GM23338 (cell line): ENCODE data around the gene MAPT. TPM values are rescaled to one million over a fixed set of nuclear protein-coding genes. Genes with fewer than 3 reads are reported as not detected.
A peak's percentile ranks its signal among the peaks of the same experiment; 100 is the strongest.

ENCODE experiments used
- ATAC-seq: fragments of 200-7000 bp; cut with Tn5 transposase; 3 replicates; pipeline ENCODE4 v1.9.1; 2020
- DNase-seq: peaks from one replicate; pipeline ENCODE4 v3.0.0-alpha.2; 2015; ENCODE audit warnings: low spot score
- H2AFZ ChIP-seq: fragments of 200-600 bp; sonication (generic); 2 replicates; pipeline ENCODE4 v1.8.0; 2016; ENCODE audit warnings: antibody characterized with exemption, mild to moderate bottlenecking, moderate library complexity
- H3F3A ChIP-seq: fragments of 200-600 bp; sonication (generic); replicated peaks from 2 replicates; pipeline ENCODE4 v1.8.0; 2017; ENCODE audit warnings: antibody characterized with exemption, mixed run types, low read depth
- H3K27ac ChIP-seq: fragments of 200-600 bp; sonication (generic); 2 replicates; pipeline ENCODE4 v1.6.1; 2016; ENCODE audit warnings: low read depth
- H3K27me3 ChIP-seq: fragments of 200-600 bp; sonication (generic); 2 replicates; pipeline ENCODE4 v1.8.0; 2016; ENCODE audit warnings: mild to moderate bottlenecking, mixed run types, moderate library complexity; ENCODE audit not compliant: insufficient read depth
- H3K36me3 ChIP-seq: fragments of 200-600 bp; sonication (generic); 2 replicates; pipeline ENCODE4 v1.8.0; 2016; ENCODE audit warnings: mild to moderate bottlenecking; ENCODE audit not compliant: insufficient read depth
- H3K4me1 ChIP-seq: fragments of 200-600 bp; sonication (generic); 2 replicates; pipeline ENCODE4 v1.8.0; 2016; ENCODE audit warnings: mild to moderate bottlenecking, moderate library complexity; ENCODE audit not compliant: insufficient read depth
- H3K4me2 ChIP-seq: fragments of 200-600 bp; sonication (generic); 2 replicates; pipeline ENCODE4 v1.7.1; 2017; ENCODE audit warnings: mixed run types
- H3K4me3 ChIP-seq: fragments of 200-600 bp; sonication (generic); 2 replicates; pipeline ENCODE4 v1.6.1; 2016; ENCODE audit warnings: mixed run types
- H3K79me2 ChIP-seq: fragments of 200-600 bp; sonication (generic); replicated peaks from 2 replicates; pipeline ENCODE4 v1.8.0; 2017; ENCODE audit warnings: mild to moderate bottlenecking; ENCODE audit not compliant: insufficient read depth
- H3K9me2 ChIP-seq: fragments of 200-600 bp; sonication (generic); 2 replicates; pipeline ENCODE4 v1.8.0; 2017; ENCODE audit not compliant: insufficient read depth
- H4K20me1 ChIP-seq: fragments of 200-600 bp; sonication (generic); replicated peaks from 2 replicates; pipeline ENCODE4 v1.8.0; 2017; ENCODE audit warnings: mild to moderate bottlenecking; ENCODE audit not compliant: insufficient read depth
- H3K27ac Mint-ChIP-seq: 2 replicates; pipeline ENCODE4 v1.8.0; 2020; ENCODE audit warnings: inconsistent platforms, mild to moderate bottlenecking, moderate library complexity, mixed read lengths
- H3K27me3 Mint-ChIP-seq: 3 replicates; pipeline ENCODE4 v1.8.0; 2022; ENCODE audit warnings: low read depth, mild to moderate bottlenecking, moderate library complexity, mixed read lengths, inconsistent platforms; ENCODE audit not compliant: insufficient read depth, poor library complexity
- H3K36me3 Mint-ChIP-seq: 3 replicates; pipeline ENCODE4 v1.8.0; 2021; ENCODE audit warnings: low read depth, mild to moderate bottlenecking, inconsistent platforms, moderate library complexity, mixed read lengths
- H3K4me1 Mint-ChIP-seq: 3 replicates; pipeline ENCODE4 v1.8.0; 2020; ENCODE audit warnings: mild to moderate bottlenecking, inconsistent platforms, mixed read lengths
- H3K4me3 Mint-ChIP-seq: 3 replicates; pipeline ENCODE4 v1.8.0; 2021; ENCODE audit warnings: moderate library complexity, mild to moderate bottlenecking, inconsistent platforms, mixed read lengths
- H3K9me3 Mint-ChIP-seq: 3 replicates; pipeline ENCODE4 v1.8.0; 2020; ENCODE audit warnings: moderate library complexity, mild to moderate bottlenecking, inconsistent platforms, mixed read lengths
- CTCF ChIP-seq, 2 experiments: fragments of 200-600 bp in 1 of 2; sonication (generic) in 1 of 2; conservative IDR thresholded peaks; 2 replicates each; pipeline versions ENCODE4 v1.5.1 to v1.6.1; 2016 to 2017; ENCODE audit warnings: antibody characterized with exemption in 2 of 2, low read depth in 2 of 2, mild to moderate bottlenecking in 2 of 2, moderate library complexity in 1 of 2
- ETS1 ChIP-seq: IDR thresholded peaks from 2 replicates; pipeline ENCODE4 v1.6.1; 2016; ENCODE audit warnings: antibody characterized with exemption
- EZH2phosphoT487 ChIP-seq: fragments of 200-600 bp; sonication (generic); IDR thresholded peaks from one replicate; pipeline ENCODE4 v1.8.1; 2018; ENCODE audit warnings: antibody characterized with exemption; ENCODE audit not compliant: unreplicated experiment
- JUNB ChIP-seq: IDR thresholded peaks from one replicate; pipeline ENCODE4 v1.6.1; 2016; ENCODE audit warnings: antibody characterized with exemption; ENCODE audit not compliant: unreplicated experiment
- NANOG ChIP-seq: IDR thresholded peaks from 2 replicates; pipeline ENCODE4 v1.6.1; 2016; ENCODE audit warnings: antibody characterized with exemption, borderline replicate concordance
- POLR2AphosphoS5 ChIP-seq: IDR thresholded peaks from 2 replicates; pipeline ENCODE4 v1.6.1; 2016; ENCODE audit warnings: antibody characterized with exemption, low read depth
- REST ChIP-seq: IDR thresholded peaks from one replicate; pipeline ENCODE4 v1.6.1; 2018; ENCODE audit warnings: antibody characterized with exemption; ENCODE audit not compliant: unreplicated experiment
- STAT1 ChIP-seq: IDR thresholded peaks from one replicate; pipeline ENCODE4 v1.6.1; 2016; ENCODE audit warnings: antibody characterized with exemption; ENCODE audit not compliant: unreplicated experiment
- ZNF114 ChIP-seq: fragments of 250-450 bp; sonication (Bioruptor Pico); IDR thresholded peaks from 2 replicates; pipeline ENCODE4 v1.5.0; 2020; ENCODE audit warnings: mild to moderate bottlenecking, moderate library complexity
- ZNF331 ChIP-seq: fragments of 250-450 bp; sonication (Bioruptor Pico); IDR thresholded peaks from 2 replicates; pipeline ENCODE4 v1.5.0; 2020; ENCODE audit warnings: low read depth, mild to moderate bottlenecking, moderate library complexity
- polyA plus RNA-seq: library from polyadenylated mRNA; unstranded; fragments of >200 nt; fragmentation: Nextera tagmentation; extraction: Ambion mirVana; gene quantifications from 2 replicates; pipeline ENCODE4 v1.2.1, GENCODE V29; 2016
- total RNA-seq: library from RNA; depleted of rRNA; stranded (reverse); fragments of >200 nt; shearing (Covaris generic); gene quantifications from 2 replicates; pipeline ENCODE4 v1.2.3, GENCODE V29; 2014

The MAPT gene
- total and polyA plus RNA-seq, 2 experiments from 2014 or later, result 1.1 to 2.1 TPM

GRCh38 chr17:45934044-45934979 lies 40.0 kb downstream of the MAPT start (continued):
- TF ChIP-seq REST (no peak), CTCF (conservative IDR thresholded peaks at IDR 0.05; ENCODE audit: low read depth in 2 of 2) (peak in 1 of 2 experiments; percentile 20; a peak in 2 of 4 replicates), STAT1 (no peak)

- DNase-seq (no peak), ATAC-seq (no peak)
- H3K4me3 Mint-ChIP-seq, result no peak overlapping the region
- no peaks in the 10 kb centered on the region for H3K9me3 Mint-ChIP-seq
- Histone ChIP-seq H3K4me3 (no peak overlapping the region), H3K27ac (no peak overlapping the region), H3F3A (no peaks in the 10 kb centered on the region), H3K27me3 (no peaks in the 10 kb centered on the region), H3K4me2 (no peak overlapping the region), H3K79me2 (no peaks in the 10 kb centered on the region), H2AFZ (no peak overlapping the region), H4K20me1 (no peaks in the 10 kb centered on the region), H3K9me2 (no peaks in the 10 kb centered on the region), H3K4me1 (0 out of 2 replicates have a peak, but pooled peaks cover 13% of the 10 kb centered on the region), H3K36me3 (no peaks in the 10 kb centered on the region)
- no peak overlapping the region for H3K27ac Mint-ChIP-seq
- H3K27me3 Mint-ChIP-seq, result peaks cover 13% of the 10 kb centered on the region
- no peaks in the 10 kb centered on the region for H3K36me3 Mint-ChIP-seq
- H3K4me1 Mint-ChIP-seq, result peaks cover 13% of the 10 kb centered on the region
- no peak for TF ChIP-seq EZH2phosphoT487
- no peak for TF ChIP-seq STAT1
- no peak for TF ChIP-seq ZNF331 (CRISPR knock-in tag)
- no peak for TF ChIP-seq REST
- no peak for TF ChIP-seq ZNF114 (CRISPR knock-in tag)
- TF ChIP-seq JUNB, result no peak
- no peak for TF ChIP-seq POLR2AphosphoS5
- TF ChIP-seq ETS1, result no peak
- TF ChIP-seq NANOG, result no peak
Measured at GRCh38 chr17:45935197-45935709, 40.9 kb downstream of the MAPT start.
